Activated CD4-positive, CD25-positive, alpha-beta regulatory T cell treated with anti-CD3 and anti-CD28 coated beads, Interleukin-2, amount 50 U/mL, for 24 hours (primary cell): Measurements from ENCODE around the gene TOB2.
"Not testable (repeated sequence)": the region's sequence is repeated elsewhere in the genome, so short reads cannot be mapped to it uniquely, and the experiment has no call there.

ENCODE experiments used
- ATAC-seq, 2 donors: fragments of 150-1000 bp; cut with Tn5 transposase; one replicate each; pipeline ENCODE4 v1.10.0; 2021; ENCODE audit warnings: mild to moderate bottlenecking in 1 of 2, moderate library complexity in 1 of 2

Gene TOB2

GRCh38 chr22:41461901-41462300 is 15.3 kb upstream of the TOB2 start:
- no peak for ATAC-seq

GRCh38 chr22:41460071-41460470 is 13.5 kb upstream of the TOB2 start:
- ATAC-seq, result not testable (repeated sequence)

- ATAC-seq, result no peak
These were observed 12.8 kb upstream of the TOB2 start for GRCh38 chr22:41459431-41459830.

DNA sequence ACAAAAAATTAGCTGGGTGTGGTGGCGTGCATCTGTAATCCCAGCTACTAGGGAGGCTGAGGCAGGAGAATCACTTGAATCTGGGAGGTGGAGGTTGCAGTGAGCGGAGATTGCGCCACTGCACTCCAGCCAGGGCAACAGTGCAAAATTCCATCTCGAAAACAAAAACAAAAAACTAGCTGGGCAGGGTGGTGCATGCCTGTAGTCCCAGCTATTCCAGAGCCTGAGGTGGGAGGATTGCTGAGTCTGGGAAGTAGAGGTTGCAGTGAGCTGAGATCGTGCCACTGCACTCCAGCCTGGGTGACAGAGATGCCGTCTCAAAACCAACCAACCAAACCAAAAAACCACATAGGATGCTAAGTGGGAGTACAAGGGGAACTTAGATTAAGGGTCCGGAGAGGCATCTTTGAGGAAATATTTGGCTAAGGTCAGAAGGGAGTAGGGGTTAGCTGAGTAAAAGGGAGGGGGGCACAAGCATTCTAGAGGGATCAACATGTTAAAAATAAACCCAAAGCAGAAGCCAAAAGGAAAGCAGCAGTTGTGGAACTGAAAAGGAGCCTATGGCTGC is 11.6 kb upstream of the TOB2 start:
- no peak for ATAC-seq

- ATAC-seq, result peak; percentile 79 to 80
These were observed 1.7 kb upstream of the TOB2 start for GRCh38 chr22:41448189-41448808.

- ATAC-seq, result peak; percentile 6 to 7
These were observed 1.0 kb upstream of the TOB2 start for GRCh38 chr22:41447435-41448188.

GRCh38 chr22:41446057-41446501 is 522 bp downstream of the TOB2 start:
- ATAC-seq, result no peak

- ATAC-seq, result no peak
These were observed 1.2 kb downstream of the TOB2 start for GRCh38 chr22:41445129-41446056.

- ATAC-seq, result peak; percentile 57 to 60
These were observed 2.1 kb downstream of the TOB2 start for GRCh38 chr22:41444360-41445128.

- ATAC-seq, result no peak
These were observed 4.3 kb downstream of the TOB2 start for GRCh38 chr22:41442240-41442792.

DNA sequence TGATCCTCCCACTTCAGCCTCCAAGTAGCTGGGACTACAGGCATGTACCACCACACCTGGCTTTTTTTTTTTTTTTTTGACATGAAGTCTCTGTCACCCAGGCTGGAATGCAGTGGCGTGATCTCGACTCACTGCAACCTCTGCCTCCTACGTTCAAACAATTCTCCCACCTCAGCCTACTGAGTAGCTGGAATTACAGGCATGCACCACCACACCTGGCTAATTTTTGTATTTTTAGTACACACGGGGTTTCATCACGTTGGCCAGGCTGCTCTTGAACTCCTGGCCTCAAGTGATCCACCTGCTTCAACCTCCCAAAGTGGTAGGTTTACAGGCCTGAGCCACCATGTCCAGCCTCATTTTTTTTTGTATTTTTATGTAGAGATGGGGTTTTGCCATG is 6.1 kb downstream of the TOB2 start:
- not testable (repeated sequence) for ATAC-seq

DNA sequence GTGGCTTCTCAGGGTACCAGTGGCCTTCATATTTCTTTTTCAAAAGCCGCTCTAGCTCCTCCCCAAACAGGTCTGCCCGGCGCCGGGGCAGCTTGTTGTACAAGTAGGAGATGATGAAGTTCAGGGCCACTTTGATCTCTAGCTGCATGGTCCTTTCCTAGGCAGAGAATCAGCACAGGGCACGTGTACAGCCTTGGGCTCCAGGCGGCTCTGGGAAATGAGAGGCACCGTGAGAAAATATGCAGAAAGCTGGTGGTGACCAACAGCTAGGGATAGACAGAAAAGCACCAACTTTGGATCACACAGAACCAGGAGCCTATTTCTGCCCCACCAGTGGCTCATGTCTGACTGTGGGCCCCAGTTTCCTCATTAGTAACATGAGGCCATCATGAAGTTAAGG is 9.4 kb downstream of the TOB2 start:
- ATAC-seq, result no peak

GRCh38 chr22:41436322-41437113 is 10.1 kb downstream of the TOB2 start:
- no peak for ATAC-seq

DNA sequence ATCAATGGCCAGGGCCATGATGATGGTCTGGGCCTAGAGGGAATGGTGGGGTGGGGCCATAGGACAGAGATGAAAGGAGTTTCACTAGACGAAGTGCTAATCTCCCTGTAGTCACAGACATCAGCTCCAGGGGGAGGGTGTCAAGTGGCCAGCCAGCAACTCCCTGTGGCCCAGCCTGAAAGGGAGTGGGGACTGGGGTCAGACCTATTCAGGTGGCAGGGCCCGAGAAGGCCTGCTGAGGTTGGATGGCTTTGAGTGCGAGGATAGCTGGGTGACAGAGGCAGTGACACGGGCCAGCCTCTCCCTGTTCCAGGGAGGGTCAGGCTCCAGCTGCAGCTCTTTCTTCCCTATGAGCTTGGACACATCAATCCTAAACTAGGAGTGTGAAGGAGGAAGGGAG is 11.0 kb downstream of the TOB2 start:
- ATAC-seq, result no peak

- ATAC-seq, result not testable (repeated sequence)
These were observed 12.1 kb downstream of the TOB2 start for GRCh38 chr22:41434361-41435003.

- ATAC-seq, result not testable (repeated sequence)
These were observed 13.1 kb downstream of the TOB2 start for GRCh38 chr22:41433480-41433879.

DNA sequence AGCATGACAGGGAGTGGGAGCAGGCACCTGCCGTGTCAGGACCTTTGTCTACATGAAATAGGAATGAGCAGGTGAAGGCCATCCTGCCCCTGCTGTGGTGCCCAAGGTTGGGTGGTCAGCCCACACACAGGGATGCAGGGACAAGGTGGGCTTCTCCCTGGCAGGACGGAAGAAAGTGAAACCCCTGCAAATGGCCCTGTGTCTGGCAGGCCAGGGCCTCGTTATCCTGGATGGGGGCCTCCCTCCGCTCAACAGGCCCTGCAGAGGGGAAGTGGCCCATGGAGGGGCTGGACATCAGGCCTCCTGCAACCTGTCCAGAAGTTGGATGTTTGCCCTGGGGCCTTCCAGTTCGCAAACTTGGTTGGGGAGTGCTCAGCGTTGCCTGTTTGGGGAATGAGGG is 14.9 kb downstream of the TOB2 start:
- no peak for ATAC-seq

GRCh38 chr22:41429951-41430332 is 16.7 kb downstream of the TOB2 start:
- no peak for ATAC-seq

- no peak for ATAC-seq
These were observed 17.2 kb downstream of the TOB2 start for GRCh38 chr22:41429232-41429950.
